ENCODE data around the gene RNF4.

- TF ChIP-seq, protein P1, sequence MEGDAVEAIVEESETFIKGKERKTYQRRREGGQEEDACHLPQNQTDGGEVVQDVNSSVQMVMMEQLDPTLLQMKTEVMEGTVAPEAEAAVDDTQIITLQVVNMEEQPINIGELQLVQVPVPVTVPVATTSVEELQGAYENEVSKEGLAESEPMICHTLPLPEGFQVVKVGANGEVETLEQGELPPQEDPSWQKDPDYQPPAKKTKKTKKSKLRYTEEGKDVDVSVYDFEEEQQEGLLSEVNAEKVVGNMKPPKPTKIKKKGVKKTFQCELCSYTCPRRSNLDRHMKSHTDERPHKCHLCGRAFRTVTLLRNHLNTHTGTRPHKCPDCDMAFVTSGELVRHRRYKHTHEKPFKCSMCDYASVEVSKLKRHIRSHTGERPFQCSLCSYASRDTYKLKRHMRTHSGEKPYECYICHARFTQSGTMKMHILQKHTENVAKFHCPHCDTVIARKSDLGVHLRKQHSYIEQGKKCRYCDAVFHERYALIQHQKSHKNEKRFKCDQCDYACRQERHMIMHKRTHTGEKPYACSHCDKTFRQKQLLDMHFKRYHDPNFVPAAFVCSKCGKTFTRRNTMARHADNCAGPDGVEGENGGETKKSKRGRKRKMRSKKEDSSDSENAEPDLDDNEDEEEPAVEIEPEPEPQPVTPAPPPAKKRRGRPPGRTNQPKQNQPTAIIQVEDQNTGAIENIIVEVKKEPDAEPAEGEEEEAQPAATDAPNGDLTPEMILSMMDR (conservative IDR thresholded peaks at IDR 0.05; ENCODE audit: low read length), result no peak
- TF ChIP-seq EZH2phosphoT487 (IDR thresholded peaks at IDR 0.05; ENCODE audit: borderline replicate concordance, low read depth, low read length), result no peak
Observed at GRCh38 chr4:2480649-2481048, 11.7 kb downstream of the RNF4 start.

Data from OCI-LY7 (cell line).